Measurements from ENCODE around the gene GATAD2A.

GATAD2A gene

GRCh38 chr19:19447536-19448237, 42.2 kb downstream of the GATAD2A start:
- no peak for DNase-seq

- no peak for DNase-seq
Measured at GRCh38 chr19:19448238-19448544, 42.7 kb downstream of the GATAD2A start.

- DNase-seq: no peak
Measured at GRCh38 chr19:19451429-19452242, 46.2 kb downstream of the GATAD2A start.

GRCh38 chr19:19452243-19453124, 47.0 kb downstream of the GATAD2A start:
- no peak for DNase-seq

GRCh38 chr19:19453125-19453454, 47.6 kb downstream of the GATAD2A start:
- DNase-seq: no peak

- peak; percentile 25 for DNase-seq
Measured at GRCh38 chr19:19455166-19455919, 49.9 kb downstream of the GATAD2A start.

- no peak for DNase-seq
Measured at GRCh38 chr19:19457671-19458070, 52.2 kb downstream of the GATAD2A start.

- DNase-seq: peak; percentile 42
Measured at GRCh38 chr19:19458110-19458816, 52.8 kb downstream of the GATAD2A start.

- no peak for DNase-seq
Measured at GRCh38 chr19:19459073-19459472, 53.6 kb downstream of the GATAD2A start.

- no peak for DNase-seq
Measured at GRCh38 chr19:19459707-19460251, 54.3 kb downstream of the GATAD2A start.

GRCh38 chr19:19460258-19460731, 54.8 kb downstream of the GATAD2A start:
- DNase-seq: no peak

- DNase-seq: no peak
Measured at GRCh38 chr19:19460761-19461265, 55.3 kb downstream of the GATAD2A start.

GRCh38 chr19:19461306-19461670, 55.8 kb downstream of the GATAD2A start:
- DNase-seq: no peak

GRCh38 chr19:19461671-19462622, 56.5 kb downstream of the GATAD2A start:
- no peak for DNase-seq

GRCh38 chr19:19463348-19464117, 58.1 kb downstream of the GATAD2A start:
- no peak for DNase-seq

GRCh38 chr19:19464339-19465098, 59.0 kb downstream of the GATAD2A start:
- no peak for DNase-seq

- no peak for DNase-seq
Measured at GRCh38 chr19:19465436-19466070, 60.1 kb downstream of the GATAD2A start.

- no peak for DNase-seq
Measured at GRCh38 chr19:19466201-19466600, 60.7 kb downstream of the GATAD2A start.

Data from DMS 273 treated with DMSO at 0.1 percent for 48 hours (cell line).